Neural crest cell (in vitro differentiated cells): ENCODE data around the gene ACSBG1. TPM values are rescaled to one million over a fixed set of nuclear protein-coding genes. Genes with fewer than 3 reads are reported as not detected.
A peak's percentile ranks its signal among the peaks of the same experiment; 100 is the strongest.

Experiments used
- DNase-seq: peaks from one replicate; pipeline ENCODE4 v3.0.0; 2021; ENCODE audit warnings: low read depth, mixed read lengths, low spot score
- H3K27ac Mint-ChIP-seq: one replicate; pipeline ENCODE4 v1.8.0; 2021; ENCODE audit warnings: mild to moderate bottlenecking, mixed read lengths; ENCODE audit not compliant: unreplicated experiment
- H3K27me3 Mint-ChIP-seq: 2 replicates; pipeline ENCODE4 v1.8.0; 2021; ENCODE audit warnings: low read depth, mild to moderate bottlenecking, mixed read lengths
- H3K36me3 Mint-ChIP-seq: 2 replicates; pipeline ENCODE4 v1.8.0; 2021; ENCODE audit warnings: low read depth, mild to moderate bottlenecking, mixed read lengths
- H3K4me1 Mint-ChIP-seq: 2 replicates; pipeline ENCODE4 v1.8.0; 2021; ENCODE audit warnings: mixed read lengths
- H3K4me3 Mint-ChIP-seq: one replicate; pipeline ENCODE4 v1.8.0; 2021; ENCODE audit warnings: mild to moderate bottlenecking, mixed read lengths
- H3K9me3 Mint-ChIP-seq: 2 replicates; pipeline ENCODE4 v1.8.0; 2021; ENCODE audit warnings: mixed read lengths
- CTCF ChIP-seq: fragments of 200-600 bp; sonication (generic); conservative IDR thresholded peaks from 2 replicates; pipeline ENCODE4 v1.5.0; 2021; ENCODE audit warnings: antibody characterized with exemption, mild to moderate bottlenecking
- total RNA-seq: library from RNA; stranded (reverse); gene quantifications from 2 replicates; pipeline ENCODE4 v1.2.1, GENCODE V29; 2021

Gene ACSBG1
- total RNA-seq, 1 donor from 2014 or later = 4.9 TPM

- no peaks in the 10 kb centered on the region for H3K9me3 Mint-ChIP-seq
- no peak overlapping the region for H3K4me3 Mint-ChIP-seq
- no peak overlapping the region for H3K27ac Mint-ChIP-seq
- H3K27me3 Mint-ChIP-seq = no peaks in the 10 kb centered on the region
- no peak for TF ChIP-seq CTCF
- no peak for DNase-seq
- no peaks in the 10 kb centered on the region for H3K4me1 Mint-ChIP-seq
- no peaks in the 10 kb centered on the region for H3K36me3 Mint-ChIP-seq
Measured at GRCh38 chr15:78140292-78140691, 94.1 kb downstream of the ACSBG1 start.

GRCh38 chr15:78139578-78139977 is 94.8 kb downstream of the ACSBG1 start:
- TF ChIP-seq CTCF = no peak
- H3K27ac Mint-ChIP-seq = no peak overlapping the region
- no peaks in the 10 kb centered on the region for H3K4me1 Mint-ChIP-seq
- no peaks in the 10 kb centered on the region for H3K36me3 Mint-ChIP-seq
- DNase-seq = no peak
- no peak overlapping the region for H3K4me3 Mint-ChIP-seq
- no peaks in the 10 kb centered on the region for H3K9me3 Mint-ChIP-seq
- no peaks in the 10 kb centered on the region for H3K27me3 Mint-ChIP-seq

DNA sequence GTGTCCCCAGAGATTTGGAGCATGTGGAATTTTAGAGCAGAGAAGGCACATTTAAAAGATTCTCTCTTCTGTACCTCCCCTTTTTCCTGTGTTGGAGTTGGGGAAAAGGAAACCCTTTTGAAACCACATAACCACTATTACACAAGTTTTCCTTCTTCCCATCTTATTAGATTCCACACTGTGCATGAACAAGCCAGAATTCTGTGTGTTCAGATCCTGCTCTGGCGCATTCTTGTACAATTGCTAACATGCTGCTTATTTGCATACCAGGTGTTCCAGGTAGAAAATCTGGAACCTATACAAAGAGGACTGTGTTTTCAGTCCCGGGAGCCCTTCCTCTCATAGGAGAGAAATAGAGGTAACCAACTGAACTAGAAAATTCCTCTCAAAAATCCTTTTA is 100.6 kb downstream of the ACSBG1 start:
- no peak for DNase-seq
- TF ChIP-seq CTCF = no peak
- H3K9me3 Mint-ChIP-seq = no peaks in the 10 kb centered on the region
- no peak overlapping the region for H3K27ac Mint-ChIP-seq
- H3K27me3 Mint-ChIP-seq = no peaks in the 10 kb centered on the region
- H3K4me1 Mint-ChIP-seq = peaks cover 13% of the 10 kb centered on the region
- peak overlapping the region; percentile 39 for H3K4me3 Mint-ChIP-seq
- no peaks in the 10 kb centered on the region for H3K36me3 Mint-ChIP-seq

- Mint-ChIP-seq H3K36me3 (no peaks in the 10 kb centered on the region), H3K27me3 (no peaks in the 10 kb centered on the region), H3K4me3 (peak within 1 kb of the TSS; percentile 86), H3K9me3 (no peaks in the 10 kb centered on the region), H3K27ac (peak within 1 kb of the TSS; percentile 94), H3K4me1 (peaks cover 17% of the 10 kb centered on the region)
- peak; percentile 87 for DNase-seq
- TF ChIP-seq CTCF = peak; percentile 73
Measured at GRCh38 chr15:78131295-78132061, 102.9 kb downstream of the ACSBG1 start, which contains the start of gene CIB2. TSS of gene CIB2 (minus strand) at chr15:78131445. CDS start at chr15:78131215, 230 bp downstream.

DNA sequence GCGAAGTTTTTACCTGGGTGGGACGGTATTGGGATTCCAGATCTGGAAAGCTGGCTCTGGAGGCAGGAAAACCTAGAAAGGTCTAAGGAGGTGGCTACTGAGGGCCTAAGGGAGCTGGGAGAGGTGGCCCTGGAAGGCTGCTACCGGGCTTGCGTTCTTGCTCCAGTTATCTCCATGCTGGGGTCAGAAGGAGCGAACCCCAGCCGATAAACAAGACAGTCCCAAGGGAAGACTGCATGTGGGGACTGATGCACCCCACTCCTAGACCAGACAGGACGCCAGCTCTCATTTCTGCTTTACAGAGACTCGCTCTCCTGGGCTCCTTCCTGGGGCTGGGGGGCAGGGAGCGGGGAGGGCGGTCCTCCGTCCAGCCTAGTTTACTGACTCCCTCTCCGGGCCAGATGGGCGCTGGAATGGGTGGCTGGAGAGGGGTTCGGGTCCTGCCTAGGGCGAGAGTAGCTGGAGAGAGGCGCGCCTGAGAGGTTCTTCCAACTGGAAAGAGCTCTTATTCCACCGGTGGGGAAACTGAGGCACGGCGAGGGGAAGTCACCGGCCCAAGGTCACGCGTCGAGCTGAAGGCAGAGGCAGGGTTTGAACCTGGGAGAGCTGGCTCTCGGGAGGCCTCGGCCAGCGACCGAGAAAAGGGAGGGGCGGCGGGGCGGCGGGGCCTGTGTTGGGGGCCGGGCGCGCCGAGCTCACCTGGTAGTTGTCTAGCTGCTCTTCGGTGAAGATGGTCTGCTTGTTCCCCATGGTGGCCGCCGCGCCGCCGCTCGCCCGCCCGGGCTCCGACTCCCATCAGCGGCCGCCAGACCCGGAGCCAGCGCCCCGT is 103.7 kb downstream of the ACSBG1 start:
- Mint-ChIP-seq H3K27ac (no peak overlapping the region), H3K4me3 (peak overlapping the region; percentile 81), H3K36me3 (no peaks in the 10 kb centered on the region), H3K9me3 (no peaks in the 10 kb centered on the region), H3K27me3 (no peaks in the 10 kb centered on the region), H3K4me1 (peaks cover 17% of the 10 kb centered on the region)
- no peak for DNase-seq
- no peak for TF ChIP-seq CTCF
